SW 1271 (cell line): ENCODE data around the gene RTTN.

Experiments
- DNase-seq, 2 experiments: peaks; one replicate each; lab custom pipeline; 2025; lab: John Stamatoyannopoulos, UW

The RTTN gene

DNA sequence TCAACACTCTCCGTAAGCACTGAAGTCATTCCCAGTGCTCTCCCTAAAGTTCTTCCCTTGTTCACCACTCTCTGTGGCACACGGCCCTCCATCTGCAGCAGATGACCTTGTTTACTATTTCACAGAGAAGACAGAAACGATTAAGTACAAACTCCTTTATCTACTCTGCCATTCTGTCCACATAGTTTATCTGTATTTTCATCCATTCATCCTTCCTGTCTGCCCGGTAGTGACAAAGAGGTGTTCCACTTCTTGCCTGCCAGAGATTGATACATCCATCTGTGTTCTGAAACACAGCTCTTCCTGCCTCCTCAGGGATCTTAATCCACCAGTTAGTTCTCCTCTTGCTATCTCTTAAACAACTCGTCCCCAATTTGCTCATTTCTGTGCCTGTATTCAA, 179.9 kb downstream of the RTTN start:
- no peak for DNase-seq

DNA sequence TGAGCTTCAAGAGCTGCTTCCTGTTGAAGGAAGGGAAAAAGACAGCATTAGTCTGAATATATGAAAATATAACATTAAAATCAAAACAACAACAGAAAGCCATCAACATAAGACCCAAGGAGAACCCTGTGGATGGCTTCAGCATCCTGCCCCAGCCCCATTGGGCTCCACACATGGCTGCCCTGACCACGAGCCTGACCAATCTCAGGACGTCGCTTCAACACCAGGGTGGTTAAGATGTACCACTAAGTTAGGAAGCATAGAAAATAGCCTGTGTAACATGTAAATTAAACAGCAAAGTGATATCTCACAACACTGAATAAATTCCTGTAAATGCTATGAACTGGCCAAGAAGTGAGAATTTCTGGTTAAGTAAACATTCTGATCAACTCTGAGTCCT, 180.7 kb downstream of the RTTN start:
- DNase-seq, result no peak

DNA sequence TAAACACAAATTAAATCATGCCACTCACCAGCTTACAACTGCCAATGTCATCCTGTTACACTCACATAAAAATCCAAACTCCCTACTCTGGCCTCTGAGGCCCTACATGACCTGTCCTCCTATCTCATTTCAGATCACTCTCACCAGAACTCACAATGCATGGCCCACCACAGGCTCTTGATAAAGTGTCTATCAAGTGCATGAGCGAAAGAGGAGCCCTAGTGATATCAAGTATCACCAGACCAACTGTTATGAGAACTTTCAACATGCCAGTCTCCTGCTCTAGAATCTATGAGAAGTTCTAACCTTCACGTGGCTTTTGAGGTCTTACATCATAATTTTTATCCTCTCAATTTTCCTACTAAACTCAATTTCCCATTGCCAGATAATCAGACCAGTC, 181.4 kb downstream of the RTTN start:
- no peak for DNase-seq

DNA sequence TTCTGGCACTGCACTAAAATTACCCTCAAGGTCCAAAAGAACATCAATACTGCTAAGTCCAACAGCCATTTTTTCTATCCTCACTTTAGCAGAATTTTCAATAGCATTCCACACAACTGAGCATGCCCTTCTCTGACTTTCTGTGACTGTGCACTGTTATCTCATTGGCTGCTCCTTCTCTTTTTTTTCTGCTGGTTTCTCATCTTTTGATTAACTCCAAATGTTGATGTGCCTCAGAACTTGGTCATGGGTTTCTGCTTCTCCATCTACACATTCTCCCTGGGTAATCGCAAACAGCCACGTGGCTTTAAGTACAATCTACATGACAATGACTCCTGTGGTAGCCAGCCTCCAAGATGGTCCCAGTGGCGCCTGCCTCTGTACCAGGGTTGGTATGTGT, 182.9 kb downstream of the RTTN start:
- no peak for DNase-seq

DNA sequence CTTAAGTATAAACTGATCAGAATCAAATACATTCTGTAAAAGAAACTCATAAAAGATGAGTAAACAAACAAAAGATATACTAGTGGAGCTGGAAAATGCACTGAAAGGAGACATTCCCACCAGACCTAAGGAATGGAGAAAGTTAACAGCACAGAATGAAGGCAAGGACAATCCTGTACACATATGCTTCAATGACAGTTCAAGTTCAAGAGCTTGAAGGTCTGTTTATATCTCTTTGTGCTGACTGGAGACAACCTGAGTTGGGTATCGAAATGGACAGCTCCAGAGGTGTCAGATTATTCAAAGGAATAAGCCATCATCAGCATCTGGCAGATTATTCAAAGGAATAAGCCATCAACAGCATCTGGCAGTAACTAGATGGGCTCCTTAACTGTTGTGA, 184.0 kb downstream of the RTTN start:
- no peak for DNase-seq

DNA sequence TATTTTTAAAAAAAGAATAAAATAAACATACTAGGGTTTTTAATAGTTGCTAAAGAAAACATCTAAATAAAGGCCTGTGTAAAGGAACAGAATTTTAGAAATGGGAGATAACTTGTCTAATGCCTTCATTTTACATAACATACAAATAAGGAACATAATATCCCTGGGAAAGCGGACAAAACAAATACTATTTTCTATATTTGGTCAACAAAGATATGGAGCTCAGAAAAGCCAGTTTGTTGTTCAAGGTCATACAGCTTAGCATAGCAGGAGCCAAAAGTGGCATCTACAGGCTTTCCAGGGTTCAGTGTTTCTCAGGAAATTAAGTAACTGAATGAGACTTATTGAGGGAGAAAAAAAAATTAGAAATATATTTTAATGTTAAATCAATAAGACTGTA, 184.4 kb downstream of the RTTN start:
- no peak for DNase-seq

DNA sequence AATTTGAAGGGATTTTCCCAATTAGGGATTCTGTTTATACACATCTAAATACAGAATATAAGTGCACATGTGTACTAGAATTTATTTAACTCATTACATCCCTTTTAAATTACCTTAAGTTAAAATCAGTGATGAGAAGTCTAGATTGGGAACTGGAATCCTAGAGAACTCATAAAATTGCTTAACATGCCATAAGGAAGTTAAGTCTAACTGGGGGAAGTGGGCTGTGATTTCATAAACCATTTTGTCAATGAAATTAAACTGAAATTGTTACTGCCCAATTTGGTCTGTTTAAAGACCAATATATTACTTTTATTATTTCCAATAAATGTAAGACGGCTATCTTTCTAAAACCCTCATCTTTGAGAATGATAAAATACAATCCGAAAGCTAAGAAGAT, 185.5 kb downstream of the RTTN start:
- no peak for DNase-seq

DNA sequence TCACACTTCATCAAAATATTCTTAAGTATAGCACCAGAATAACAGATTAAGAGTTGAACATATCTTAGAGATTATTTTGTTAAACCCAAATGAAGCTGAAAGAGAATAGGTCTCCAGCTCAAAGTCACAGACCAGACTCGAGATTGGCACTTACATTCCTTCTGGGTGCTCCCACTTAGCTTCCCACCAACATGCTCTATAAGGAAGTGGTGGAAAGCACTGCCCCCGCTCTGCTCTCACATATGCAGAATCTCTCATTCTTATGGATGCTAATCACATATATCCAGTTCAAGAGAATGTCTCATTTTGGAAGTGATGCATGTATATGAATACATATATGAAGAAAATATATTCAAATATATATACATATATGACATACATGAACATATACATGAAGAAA, 186.4 kb downstream of the RTTN start:
- DNase-seq, result no peak

DNA sequence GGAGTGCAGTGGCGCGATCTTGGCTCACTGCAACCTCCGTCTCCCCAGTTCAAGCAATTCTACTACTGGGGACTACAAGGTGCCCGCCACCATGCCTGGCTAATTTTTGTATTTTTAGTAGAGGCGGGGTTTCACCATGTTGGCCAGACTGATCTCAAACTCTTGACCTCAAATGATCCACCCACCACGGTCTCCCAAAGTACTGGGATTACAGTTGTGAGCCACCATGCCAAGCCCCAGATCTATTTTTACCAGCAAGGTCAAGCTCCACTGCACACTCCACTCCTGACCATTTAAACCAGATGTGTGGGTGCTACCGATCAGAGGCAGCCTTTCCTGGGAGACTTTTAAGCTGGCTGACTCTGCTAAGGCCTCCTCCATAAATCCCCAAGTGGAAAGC, 190.4 kb downstream of the RTTN start:
- DNase-seq, result no peak

DNA sequence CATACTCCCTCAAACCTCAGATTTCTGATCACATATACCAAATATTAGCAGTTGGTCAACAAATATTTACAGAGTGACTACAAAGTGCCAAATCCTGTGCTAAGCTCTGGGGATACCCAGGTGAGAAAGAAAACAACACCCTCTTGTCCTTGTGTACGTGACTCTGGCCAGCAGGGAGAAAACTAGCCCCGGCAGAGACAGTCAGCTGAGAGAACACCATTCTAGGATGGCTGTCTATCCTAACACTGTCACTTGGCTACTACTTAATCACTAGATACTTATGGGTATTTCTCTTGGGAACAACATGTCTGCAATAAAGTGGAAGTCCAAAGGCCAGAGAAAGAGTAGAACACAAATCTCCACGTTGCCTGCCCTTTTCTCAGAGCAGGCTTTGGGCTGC, 199.9 kb downstream of the RTTN start:
- no peak for DNase-seq

DNA sequence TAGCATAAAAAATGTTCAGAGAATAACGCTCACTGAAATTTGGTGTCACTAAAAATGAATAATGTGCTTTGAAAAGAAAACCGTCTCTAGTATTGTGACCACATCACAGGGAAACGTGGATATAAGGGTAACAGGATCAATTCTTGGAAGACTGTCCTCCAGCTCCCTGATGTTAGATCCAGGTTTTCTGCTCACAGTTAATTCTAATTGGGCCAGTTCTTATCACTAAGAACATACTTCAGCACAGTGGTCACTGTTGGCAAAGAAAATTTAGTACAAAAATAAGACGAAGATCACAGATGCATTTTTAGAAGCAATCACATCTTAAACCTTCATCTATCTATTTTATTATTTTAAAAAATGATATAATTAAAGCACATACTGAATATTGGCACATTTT, 200.8 kb downstream of the RTTN start:
- no peak for DNase-seq

DNA sequence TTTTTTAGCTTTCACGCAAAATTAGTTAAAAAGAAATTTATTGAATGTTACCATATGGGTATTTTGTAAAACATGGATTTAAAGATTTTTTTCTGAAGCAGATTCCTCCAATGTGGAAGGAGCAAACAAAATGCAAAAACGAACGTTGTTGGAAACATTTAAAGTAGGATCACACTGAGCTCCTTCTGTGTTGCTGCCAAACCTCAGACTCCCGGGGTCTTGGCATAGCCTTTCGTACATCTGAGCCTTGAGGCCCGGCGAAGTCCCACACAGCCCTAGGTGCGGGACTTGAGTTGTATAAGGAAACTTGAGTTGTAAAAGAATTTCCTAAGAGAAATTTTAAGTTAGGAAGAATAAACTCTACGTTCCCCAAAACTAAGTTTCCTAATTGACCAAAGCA, 205.8 kb downstream of the RTTN start:
- no peak for DNase-seq

DNA sequence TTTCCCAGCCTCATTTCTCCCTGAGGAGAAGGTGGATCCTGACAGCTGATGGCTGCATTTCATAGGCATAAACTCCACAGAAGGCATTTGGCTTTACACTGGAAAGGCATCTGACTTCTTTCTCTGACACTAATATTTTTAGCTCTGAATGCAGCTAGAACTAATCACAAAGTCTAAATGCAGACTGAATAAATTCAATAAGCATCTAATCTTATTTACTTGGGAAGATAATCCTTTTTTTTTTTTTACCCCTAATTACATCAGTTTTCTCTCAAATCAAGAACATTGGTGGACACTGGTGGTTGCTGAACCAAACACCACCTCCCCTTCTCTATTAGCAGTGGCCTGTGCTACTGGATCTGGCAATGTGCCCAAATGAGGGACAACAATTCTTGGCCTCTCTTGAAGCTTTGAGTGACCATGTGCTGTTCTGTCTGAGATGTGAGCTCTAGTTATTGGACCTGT, 206.9 kb downstream of the RTTN start:
- DNase-seq, result no peak

DNA sequence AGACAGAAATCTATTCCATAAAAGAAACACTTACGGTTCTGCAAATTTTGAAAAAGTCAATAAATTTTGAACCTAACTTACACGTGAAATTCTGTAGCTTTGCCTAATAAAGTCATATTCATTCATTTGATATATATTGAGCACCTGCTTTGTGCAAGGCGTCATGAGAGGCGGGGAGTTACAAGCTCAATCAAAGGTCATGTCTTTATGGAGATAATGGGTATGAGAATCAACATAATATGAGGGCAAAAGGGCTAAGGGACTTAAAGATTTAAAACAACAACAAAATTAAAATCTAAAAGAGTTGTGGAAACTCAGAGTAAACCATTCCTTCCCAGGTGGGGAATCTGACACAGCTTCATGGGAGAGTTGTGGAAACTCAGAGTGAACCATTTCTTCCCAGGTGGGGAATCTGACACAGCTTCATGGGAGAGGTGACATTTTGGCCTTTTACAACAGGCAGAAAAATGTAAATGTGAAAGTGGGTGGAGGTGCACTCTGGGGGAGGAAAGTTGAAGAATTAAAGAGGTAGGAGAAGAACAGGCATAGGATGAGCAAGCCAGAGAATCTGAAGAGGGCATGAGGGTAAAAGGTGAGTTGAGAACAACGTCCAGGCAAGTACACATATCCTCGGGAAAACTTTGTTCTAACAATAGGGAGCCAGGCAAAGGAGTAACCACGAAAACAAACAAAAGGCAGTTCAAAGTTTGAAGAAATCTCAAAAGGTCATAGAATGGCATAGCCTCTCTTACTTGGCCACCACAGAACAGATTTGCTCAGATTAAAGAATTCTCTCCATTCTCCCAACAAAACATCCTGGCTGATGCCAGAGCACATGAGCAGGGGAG, 208.3 kb downstream of the RTTN start:
- no peak for DNase-seq

DNA sequence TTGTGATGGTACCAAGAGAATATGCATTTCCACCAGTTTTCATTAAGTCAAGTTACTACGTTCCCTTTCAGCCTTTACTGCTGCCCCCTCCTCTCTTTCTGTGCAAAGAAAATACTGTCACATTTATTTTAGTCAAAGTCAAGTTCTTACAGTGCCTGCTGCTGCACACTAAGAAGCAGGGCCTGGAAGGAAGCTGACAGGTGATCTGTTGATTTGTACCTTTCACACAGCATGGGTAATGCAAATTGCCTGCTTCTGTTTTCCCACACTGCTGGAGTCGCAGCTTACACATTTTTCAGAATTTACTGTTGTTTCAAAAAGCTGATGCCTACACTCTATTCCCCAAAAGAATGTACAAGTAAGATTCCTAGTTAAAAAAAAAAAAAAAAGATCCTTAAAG, 209.1 kb downstream of the RTTN start:
- DNase-seq, result no peak

DNA sequence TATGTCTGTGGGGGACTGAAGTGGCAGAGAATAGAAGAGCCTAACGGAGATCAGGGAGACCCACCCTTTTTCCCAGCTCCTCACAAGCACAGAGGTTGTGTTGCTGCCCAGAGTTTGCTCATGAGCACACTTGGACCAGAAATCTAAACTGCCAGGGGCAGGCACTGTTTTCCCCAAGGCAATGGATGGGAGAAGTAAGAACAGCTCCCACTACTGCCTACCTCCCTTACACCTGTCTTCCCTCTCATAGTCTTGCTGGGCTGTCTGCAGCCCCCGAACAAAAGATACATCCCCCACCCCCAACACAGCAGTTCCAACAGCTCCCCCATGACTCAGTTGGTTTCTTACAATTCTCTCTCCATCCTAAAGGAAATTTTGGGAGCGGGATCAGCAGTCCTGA, 209.7 kb downstream of the RTTN start:
- no peak for DNase-seq

DNA sequence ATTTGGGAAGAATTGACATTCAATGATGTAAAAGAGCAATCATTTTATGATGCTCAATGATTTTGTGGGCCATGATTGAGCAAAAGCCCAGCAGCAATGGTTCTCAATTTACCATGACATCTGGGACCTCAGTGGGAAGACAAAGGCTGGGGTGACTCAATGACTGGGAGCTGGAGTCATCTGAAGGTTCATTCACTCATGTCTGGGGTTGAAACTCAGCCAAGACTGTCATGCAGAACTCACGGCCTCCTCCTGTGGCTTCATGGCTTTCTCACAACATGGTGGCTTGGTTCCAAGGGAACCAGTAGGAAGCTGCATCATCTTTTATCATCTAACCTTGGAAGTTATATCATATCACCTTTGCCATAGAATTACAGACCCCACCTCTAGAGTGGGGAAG, 212.7 kb downstream of the RTTN start:
- no peak for DNase-seq

DNA sequence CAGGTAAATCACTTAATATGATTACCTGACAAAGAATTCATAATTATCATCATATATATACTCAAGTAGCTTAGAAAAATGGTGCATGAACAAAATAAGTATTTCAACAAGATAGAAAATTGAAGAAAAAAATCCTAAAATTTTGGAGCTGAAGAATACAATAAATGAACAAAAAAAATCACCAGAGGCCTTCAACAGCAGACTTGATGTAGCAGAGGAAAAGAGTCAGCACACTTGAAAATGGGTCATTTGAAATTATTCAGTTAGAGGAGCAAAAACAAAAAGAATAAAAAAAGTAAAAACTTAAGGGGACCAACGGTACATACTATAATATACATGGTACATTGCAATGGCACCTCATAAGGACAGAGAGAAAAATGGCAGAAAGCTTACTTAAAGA, 217.6 kb downstream of the RTTN start:
- DNase-seq, result no peak

DNA sequence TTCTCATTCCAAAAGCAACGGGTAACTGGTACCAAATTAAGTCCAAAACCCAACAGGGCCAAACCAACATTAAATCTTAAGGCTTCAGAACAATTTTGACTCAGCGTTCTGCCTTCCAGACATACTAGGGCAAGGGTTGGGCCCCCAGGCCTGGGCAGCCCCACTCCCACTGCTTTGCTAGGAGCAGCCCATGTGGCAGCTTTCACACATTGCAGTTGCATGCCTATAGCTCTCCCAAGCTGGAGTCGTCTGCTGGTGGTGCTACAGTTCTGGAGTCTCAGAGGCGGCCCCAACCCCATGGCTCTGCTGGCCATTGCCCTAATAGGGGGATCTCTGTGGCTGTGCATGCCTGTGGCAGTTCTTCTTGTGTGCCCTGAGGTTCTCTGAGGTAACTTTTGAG, 220.2 kb downstream of the RTTN start:
- no peak for DNase-seq

DNA sequence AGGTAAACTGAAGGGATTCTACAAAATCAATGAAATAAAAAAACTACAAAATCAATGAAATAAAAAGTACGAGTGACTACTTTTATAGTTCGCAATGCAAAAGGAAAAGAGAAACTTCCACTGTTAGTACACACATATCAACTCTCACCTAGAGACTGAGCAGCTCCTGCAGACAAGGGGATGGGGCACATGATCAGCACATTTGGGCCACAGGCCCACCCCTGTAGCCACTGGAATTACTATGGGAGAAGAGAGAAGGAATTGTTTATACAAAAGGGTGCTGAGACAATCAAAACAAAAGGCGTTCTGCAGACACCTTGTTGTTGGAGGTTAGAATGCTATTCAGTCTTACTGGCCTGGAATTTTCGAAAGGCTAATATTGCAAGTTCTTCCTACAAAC, 223.1 kb downstream of the RTTN start:
- no peak for DNase-seq

DNA sequence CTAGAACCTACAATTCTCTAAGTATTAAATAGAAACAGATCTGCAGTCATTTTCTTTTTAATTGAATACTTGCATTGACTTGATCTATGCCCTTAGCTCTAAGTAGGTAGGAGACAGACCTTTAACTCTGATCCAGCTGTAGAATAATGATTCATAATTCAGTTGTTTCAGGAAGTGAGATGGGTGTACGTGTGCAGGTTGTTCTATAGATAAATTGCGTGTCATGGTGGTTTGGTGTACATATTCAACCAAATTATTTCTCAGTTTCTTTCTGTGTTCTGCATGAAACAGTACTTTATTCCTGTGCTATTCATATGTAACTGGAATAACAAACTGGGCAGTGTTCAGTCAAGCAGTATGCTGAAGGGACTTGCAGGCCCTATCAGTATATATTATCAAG, 223.5 kb downstream of the RTTN start:
- DNase-seq, result no peak

DNA sequence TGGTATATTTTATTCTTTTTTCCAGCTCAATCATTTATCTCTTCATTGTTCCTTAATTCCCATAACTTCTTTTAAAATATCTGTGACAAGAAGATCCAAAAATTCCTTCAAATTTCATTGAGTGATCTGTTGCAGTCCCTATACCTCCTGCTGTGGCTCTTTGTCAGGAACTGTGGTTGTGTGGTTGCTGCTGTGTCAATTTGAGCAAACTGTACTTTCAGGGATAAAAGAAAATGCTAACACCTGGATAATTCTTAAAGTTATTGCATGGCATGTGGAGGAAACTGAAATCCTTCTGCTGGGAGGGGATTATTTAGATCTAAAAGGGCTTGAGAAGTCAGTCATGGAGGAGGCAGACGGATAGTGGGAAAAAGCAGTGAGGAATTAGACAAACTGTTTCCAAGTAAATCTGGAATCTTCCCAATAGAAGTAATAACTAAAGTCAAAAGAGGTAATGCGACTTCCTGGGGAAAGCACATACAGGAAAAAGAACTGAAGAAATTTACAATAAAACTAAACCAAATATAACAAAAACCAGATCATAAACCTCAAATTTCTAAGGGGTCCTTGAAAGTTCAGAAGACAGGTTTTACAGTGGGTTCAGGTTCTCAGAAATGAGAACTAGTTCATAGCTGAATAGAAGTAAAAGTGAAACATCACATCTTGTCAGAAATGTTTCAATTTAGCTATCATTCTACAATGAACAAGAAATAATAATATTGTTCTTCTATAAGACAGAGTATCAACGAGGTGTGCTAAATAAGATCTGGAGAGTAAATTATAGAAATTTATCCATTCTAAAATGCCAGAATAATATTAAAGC, 224.3 kb downstream of the RTTN start:
- DNase-seq, result no peak

DNA sequence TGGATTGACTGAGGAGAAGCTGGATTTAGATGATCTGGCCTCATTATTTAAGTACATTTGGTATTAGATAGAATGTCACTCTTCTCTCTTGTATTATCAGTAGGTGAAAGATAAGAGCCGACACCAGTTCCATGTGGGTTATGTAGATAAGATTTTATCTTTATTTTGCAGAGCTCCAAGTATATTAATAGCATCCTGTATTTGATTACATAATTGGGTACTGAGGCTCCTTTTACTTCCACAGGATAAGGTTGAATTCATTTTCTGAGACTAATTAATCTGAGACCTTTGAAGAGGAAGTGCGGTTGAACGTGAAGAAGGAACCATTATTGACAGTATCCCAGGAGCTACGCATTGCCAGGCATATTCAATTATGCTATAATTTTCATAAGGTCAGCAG, 225.0 kb downstream of the RTTN start:
- no peak for DNase-seq
